CD4-positive, alpha-beta T cell (primary cell): ENCODE results near the gene FOXP4. TPM values are rescaled to one million over a fixed set of nuclear protein-coding genes. Genes with fewer than 3 reads are reported as not detected.

Source experiments
- ATAC-seq: fragments of 200-7000 bp; cut with Tn5 transposase; one replicate; pipeline ENCODE4 v1.10.0; 2022; ENCODE audit warnings: mild to moderate bottlenecking; ENCODE audit not compliant: poor library complexity
- CTCF ChIA-PET: fragments of 350-600 bp; sonication (Branson Sonifier 250); formaldehyde crosslinking; loops from one replicate; lab custom pipeline; 2021; ENCODE audit warnings: antibody characterized with exemption, inconsistent platforms; lab: Charles Lee
- POLR2A ChIA-PET: fragments of 350-600 bp; sonication (Branson Sonifier 250); formaldehyde crosslinking; loops from one replicate; lab custom pipeline; 2021; ENCODE audit warnings: antibody characterized with exemption, inconsistent platforms; lab: Charles Lee
- DNase-seq, 14 experiments: peaks; one replicate each; pipeline ENCODE4 v3.0.0-alpha.2; 2013 to 2020; ENCODE audit warnings: mixed read lengths in 2 of 14
- H3K27ac ChIP-seq, 2 donors: one replicate each; pipeline versions ENCODE4 v1.5.1 to v1.7.0; 2013; ENCODE audit warnings: low read length in 2 of 2, low read depth in 1 of 2, mild to moderate bottlenecking in 1 of 2
- H3K27me3 ChIP-seq, 2 experiments: 1 replicate in 1 of 2; 2 replicates in 1 of 2; pipeline versions ENCODE4 v1.6.1 to v1.7.0; 2013; ENCODE audit warnings: low read length in 2 of 2, control low read depth in 1 of 2, mild to moderate bottlenecking in 1 of 2, moderate library complexity in 1 of 2; ENCODE audit not compliant: insufficient read depth in 2 of 2, control insufficient read depth in 1 of 2
- H3K36me3 ChIP-seq: one replicate; pipeline ENCODE4 v1.6.1; 2013; ENCODE audit warnings: low read length, control low read depth; ENCODE audit not compliant: insufficient read depth
- H3K4me1 ChIP-seq: one replicate; pipeline ENCODE4 v1.6.1; 2013; ENCODE audit warnings: low read length, control low read depth; ENCODE audit not compliant: insufficient read depth
- H3K4me3 ChIP-seq: one replicate; pipeline ENCODE4 v1.5.1; 2013; ENCODE audit warnings: mild to moderate bottlenecking, low read length, moderate library complexity
- H3K9me3 ChIP-seq, 2 experiments: 1 replicate in 1 of 2; 2 replicates in 1 of 2; pipeline versions ENCODE4 v1.6.1 to v1.7.0; 2013; ENCODE audit warnings: low read length in 2 of 2, mild to moderate bottlenecking in 2 of 2, control low read depth in 1 of 2, moderate library complexity in 1 of 2; ENCODE audit not compliant: control insufficient read depth in 1 of 2, insufficient read depth in 1 of 2
- H3K27ac Mint-ChIP-seq: one replicate; pipeline ENCODE4 v1.8.0; 2020; ENCODE audit warnings: mixed read lengths
- H3K27me3 Mint-ChIP-seq: one replicate; pipeline ENCODE4 v1.8.0; 2021; ENCODE audit warnings: mixed read lengths
- H3K36me3 Mint-ChIP-seq: one replicate; pipeline ENCODE4 v1.8.0; 2021; ENCODE audit warnings: low read depth, mixed read lengths
- H3K4me1 Mint-ChIP-seq: one replicate; pipeline ENCODE4 v1.8.0; 2021; ENCODE audit warnings: low read depth, mixed read lengths
- H3K4me3 Mint-ChIP-seq: one replicate; pipeline ENCODE4 v1.8.0; 2020; ENCODE audit warnings: mild to moderate bottlenecking, mixed read lengths
- H3K9me3 Mint-ChIP-seq: one replicate; pipeline ENCODE4 v1.8.0; 2020; ENCODE audit warnings: mixed read lengths
- intact Hi-C, 2 experiments: fragments of 100-400 bp; cut with DNase I in 1 of 2; cut with micrococcal nuclease in 1 of 2; formaldehyde crosslinking; loops; one replicate each; pipeline versions ENCODE4 v1.15.1 to v1.9.0; 2023 to 2025; cut with DNase I, micrococcal nuclease
- total RNA-seq, 174 experiments: library from RNA in 2 of 174; stranded (reverse) in 2 of 174; gene quantifications; one replicate each; pipeline ENCODE4 v1.2.3 and lab custom pipeline; 2021 to 2026
- TF ChIP-seq, protein P1 (sequence below): fragments of 200-600 bp; IDR thresholded peaks from one replicate; pipeline ENCODE4 v1.8.0; 2022; ENCODE audit warnings: antibody characterized with exemption, mild to moderate bottlenecking

The FOXP4 gene
- total RNA-seq, 2 experiments from 2014 or later: 3.7 to 3.9 TPM

DNA sequence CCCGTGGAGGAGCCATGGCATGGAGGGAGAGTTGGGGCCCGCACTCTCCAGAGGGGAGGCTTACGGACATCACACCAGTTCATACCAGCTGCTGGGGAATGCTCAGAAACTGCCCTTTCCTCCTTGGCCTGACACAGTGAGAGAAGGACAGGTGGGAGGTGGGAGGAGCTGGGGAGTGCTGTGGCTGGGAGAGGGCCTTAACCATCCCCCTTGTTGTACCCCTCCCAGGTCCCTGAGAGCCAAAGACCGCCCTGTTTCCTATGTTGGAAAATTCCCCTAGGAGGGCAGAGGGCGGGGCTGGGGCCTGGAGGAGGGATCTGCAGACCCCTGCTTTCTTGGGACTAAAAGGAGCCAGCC is 24.1 kb downstream of the FOXP4 start:
- H3K27ac ChIP-seq: no peak overlapping the region
- CTCF ChIA-PET: interaction anchor here (0.6 kb wide), 1 partner anchor 30 kb away, joined by 4 read pairs; no protein-coding TSS in a partner anchor
- intact Hi-C loops: no loop called here
- no peaks in the 10 kb centered on the region for H3K4me1 ChIP-seq
- H3K4me3 Mint-ChIP-seq: no peak overlapping the region
- H3K4me3 ChIP-seq: no peak overlapping the region
- H3K9me3 Mint-ChIP-seq: no peaks in the 10 kb centered on the region
- ATAC-seq (no peak), DNase-seq (no peak)
- no peaks in the 10 kb centered on the region for H3K4me1 Mint-ChIP-seq
- no peaks in the 10 kb centered on the region for H3K9me3 ChIP-seq
- no peaks in the 10 kb centered on the region for H3K27me3 ChIP-seq
- H3K36me3 ChIP-seq: peaks cover 14% of the 10 kb centered on the region
- peaks cover 24% of the 10 kb centered on the region for H3K36me3 Mint-ChIP-seq
- TF ChIP-seq, protein P1, sequence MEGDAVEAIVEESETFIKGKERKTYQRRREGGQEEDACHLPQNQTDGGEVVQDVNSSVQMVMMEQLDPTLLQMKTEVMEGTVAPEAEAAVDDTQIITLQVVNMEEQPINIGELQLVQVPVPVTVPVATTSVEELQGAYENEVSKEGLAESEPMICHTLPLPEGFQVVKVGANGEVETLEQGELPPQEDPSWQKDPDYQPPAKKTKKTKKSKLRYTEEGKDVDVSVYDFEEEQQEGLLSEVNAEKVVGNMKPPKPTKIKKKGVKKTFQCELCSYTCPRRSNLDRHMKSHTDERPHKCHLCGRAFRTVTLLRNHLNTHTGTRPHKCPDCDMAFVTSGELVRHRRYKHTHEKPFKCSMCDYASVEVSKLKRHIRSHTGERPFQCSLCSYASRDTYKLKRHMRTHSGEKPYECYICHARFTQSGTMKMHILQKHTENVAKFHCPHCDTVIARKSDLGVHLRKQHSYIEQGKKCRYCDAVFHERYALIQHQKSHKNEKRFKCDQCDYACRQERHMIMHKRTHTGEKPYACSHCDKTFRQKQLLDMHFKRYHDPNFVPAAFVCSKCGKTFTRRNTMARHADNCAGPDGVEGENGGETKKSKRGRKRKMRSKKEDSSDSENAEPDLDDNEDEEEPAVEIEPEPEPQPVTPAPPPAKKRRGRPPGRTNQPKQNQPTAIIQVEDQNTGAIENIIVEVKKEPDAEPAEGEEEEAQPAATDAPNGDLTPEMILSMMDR: no peak
- POLR2A ChIA-PET: no interaction called here
- no peaks in the 10 kb centered on the region for H3K27me3 Mint-ChIP-seq
- no peak overlapping the region for H3K27ac Mint-ChIP-seq

DNA sequence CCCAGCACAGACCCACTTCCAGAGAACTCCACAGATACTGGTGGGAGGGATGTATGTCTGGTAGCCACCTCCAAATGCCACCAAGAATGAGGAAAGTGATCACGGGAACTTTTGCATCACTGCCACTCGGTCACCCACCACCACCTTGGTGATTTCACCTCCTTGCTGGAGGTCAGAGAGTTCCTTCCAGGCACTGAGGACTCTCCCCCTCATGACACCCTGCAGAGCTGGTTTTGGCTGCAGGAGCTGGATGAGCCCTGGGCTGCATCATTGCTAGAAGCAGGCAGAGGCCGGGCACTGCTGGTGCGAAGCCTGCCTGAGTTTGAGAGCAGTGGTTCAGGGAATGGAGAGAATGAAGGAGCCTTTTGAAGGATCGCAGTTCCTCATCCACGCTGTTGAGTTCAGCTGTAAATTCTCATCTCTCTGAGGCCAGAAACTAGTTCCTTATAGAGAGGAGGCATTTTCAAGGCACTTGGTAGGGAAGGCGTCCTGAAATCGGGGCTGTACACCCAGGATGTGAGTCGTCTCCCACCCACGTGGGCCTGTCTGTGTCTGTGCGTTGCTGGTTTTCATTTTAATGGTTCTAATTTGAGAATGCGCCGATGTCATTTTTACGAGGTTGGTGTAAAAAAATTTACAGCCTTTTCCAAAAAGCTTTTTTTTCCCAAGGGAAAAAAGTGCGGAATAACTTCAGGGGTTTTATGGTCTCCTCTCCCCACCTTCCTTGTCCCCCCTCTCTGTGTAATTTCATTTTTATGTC is 25.0 kb downstream of the FOXP4 start:
- Histone ChIP-seq H3K9me3 (no peaks in the 10 kb centered on the region), H3K4me1 (no peaks in the 10 kb centered on the region), H3K27ac (no peak overlapping the region), H3K36me3 (peaks cover 10% of the 10 kb centered on the region), H3K27me3 (no peaks in the 10 kb centered on the region), H3K4me3 (no peak overlapping the region)
- DNase-seq (no peak), ATAC-seq (no peak)
- intact Hi-C loops: no loop called here
- TF ChIP-seq, protein P1: no peak
- ChIA-PET POLR2A (no interaction called here), CTCF (no interaction called here)
- H3K4me3 Mint-ChIP-seq: no peak overlapping the region
- H3K27me3 Mint-ChIP-seq: no peaks in the 10 kb centered on the region
- H3K9me3 Mint-ChIP-seq: no peaks in the 10 kb centered on the region
- H3K4me1 Mint-ChIP-seq: no peaks in the 10 kb centered on the region
- no peak overlapping the region for H3K27ac Mint-ChIP-seq
- peaks cover 19% of the 10 kb centered on the region for H3K36me3 Mint-ChIP-seq

DNA sequence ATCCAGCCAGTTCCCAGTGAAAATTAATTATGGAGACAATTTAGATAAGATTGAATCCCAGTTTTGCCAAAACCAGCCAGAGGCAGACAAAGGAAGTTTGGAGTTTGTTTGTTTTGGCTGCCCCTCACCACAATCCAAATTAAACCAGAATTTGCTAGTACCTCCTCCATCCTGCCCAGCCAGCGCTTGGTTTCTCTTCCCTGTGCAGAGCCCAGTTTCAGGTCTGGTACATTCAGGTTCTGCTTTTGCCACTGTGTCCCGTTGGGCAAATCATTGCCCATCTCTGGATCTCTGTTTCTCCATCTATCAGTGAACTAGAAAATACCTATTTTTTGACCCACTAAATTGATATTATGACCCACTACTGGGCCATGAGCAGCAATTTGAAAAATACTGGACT is 26.4 kb downstream of the FOXP4 start:
- ChIA-PET CTCF (no interaction called here), POLR2A (no interaction called here)

More for the DNA sequence above, 26.4 kb downstream of the FOXP4 start:
- Histone ChIP-seq H3K9me3 (no peaks in the 10 kb centered on the region), H3K4me1 (no peaks in the 10 kb centered on the region), H3K4me3 (no peak overlapping the region), H3K36me3 (peaks cover 6% of the 10 kb centered on the region), H3K27me3 (no peaks in the 10 kb centered on the region), H3K27ac (no peak overlapping the region)
- Mint-ChIP-seq H3K4me1 (no peaks in the 10 kb centered on the region), H3K27ac (no peak overlapping the region), H3K27me3 (no peaks in the 10 kb centered on the region), H3K36me3 (peaks cover 11% of the 10 kb centered on the region), H3K4me3 (no peak overlapping the region), H3K9me3 (no peaks in the 10 kb centered on the region)
- no peak for ATAC-seq
- intact Hi-C loops: no loop called here
- TF ChIP-seq, protein P1: no peak
- no peak for DNase-seq
